Upper lobe of left lung (tissue), 6 donors: ENCODE data around the gene METTL15. TPM values are rescaled to one million over a fixed set of nuclear protein-coding genes. Genes with fewer than 3 reads are reported as not detected.

Experiments
- ATAC-seq, 2 donors: fragments of 200-7000 bp; cut with Tn5 transposase; one replicate each; pipeline ENCODE4 v1.9.1; 2022; ENCODE audit warnings: mild to moderate bottlenecking in 2 of 2, moderate library complexity in 2 of 2; ENCODE audit not compliant: low FRiP score in 2 of 2
- DNase-seq, 2 donors: peaks; one replicate each; pipeline ENCODE4 v3.0.0-alpha.2; 2019 to 2020
- H3K27ac ChIP-seq, 4 donors: fragments of 200-600 bp; sonication (generic); one replicate each; pipeline ENCODE4 v1.5.1; 2016 to 2019
- H3K27me3 ChIP-seq, 4 donors: fragments of 200-600 bp; sonication (generic); one replicate each; pipeline ENCODE4 v1.5.1; 2017 to 2019
- H3K36me3 ChIP-seq, 4 donors: fragments of 200-600 bp; sonication (generic); one replicate each; pipeline ENCODE4 v1.5.1; 2016 to 2019
- H3K4me1 ChIP-seq, 4 donors: fragments of 200-600 bp; sonication (generic); one replicate each; pipeline ENCODE4 v1.5.1; 2018 to 2019
- H3K4me3 ChIP-seq, 4 donors: fragments of 200-600 bp; sonication (generic); one replicate each; pipeline ENCODE4 v1.5.1; 2017 to 2019; ENCODE audit warnings: mild to moderate bottlenecking in 2 of 4, moderate library complexity in 1 of 4
- H3K9me3 ChIP-seq, 4 donors: fragments of 200-600 bp; sonication (generic); one replicate each; pipeline ENCODE4 v1.5.1; 2018 to 2019
- CTCF ChIP-seq, 6 experiments: fragments of 450-650 bp in 4 of 6; fragments of 200-600 bp in 2 of 6; sonication (generic) in 2 of 6; IDR thresholded peaks; one replicate each; pipeline ENCODE4 v1.5.1; 2016 to 2019; ENCODE audit warnings: antibody characterized with exemption in 6 of 6
- EP300 ChIP-seq, 4 donors: sonication (generic); formaldehyde crosslinking; IDR thresholded peaks; one replicate each; pipeline ENCODE4 v1.5.1; 2017; ENCODE audit warnings: antibody characterized with exemption in 4 of 4, control low read depth in 2 of 4
- POLR2A ChIP-seq, 4 donors: fragments of 450-650 bp; IDR thresholded peaks; one replicate each; pipeline ENCODE4 v1.5.1; 2016 to 2017; ENCODE audit warnings: antibody characterized with exemption in 4 of 4, mild to moderate bottlenecking in 2 of 4
- POLR2AphosphoS5 ChIP-seq, 2 donors: sonication (generic); formaldehyde crosslinking; IDR thresholded peaks; one replicate each; pipeline ENCODE4 v1.5.1; 2017; ENCODE audit warnings: antibody characterized with exemption in 2 of 2
- WGBS, 2 donors: methylation state at CpG; one replicate each; pipeline ENCODE4 v1.1.5; 2017 to 2018; 5-methylcytosine and 5-hydroxymethylcytosine counted together
- total RNA-seq, 6 donors: library from RNA; depleted of rRNA in 4 of 6; stranded (reverse); fragments of >200 nt in 4 of 6; gene quantifications; one replicate each; pipeline versions ENCODE4 v1.1.0 to v1.2.1, GENCODE V29; 2016 to 2021
- donor health status: DM: no; HTN: no; CAD: no; lungs with moderate emphysema.
- donor health status: DM: no; HTN: yes; CAD: no; lungs with severe emphysema.

METTL15 gene
- total RNA-seq, 6 donors from 2014 or later, result 3.0 to 24.1 (median 11.2) TPM

- Histone ChIP-seq H3K27me3 (no peaks in the 10 kb centered on the region), H3K9me3 (no peaks in the 10 kb centered on the region), H3K4me3 (no peak overlapping the region), H3K36me3 (no peaks in the 10 kb centered on the region), H3K4me1 (no peaks in the 10 kb centered on the region), H3K27ac (no peak overlapping the region)
- TF ChIP-seq POLR2A (IDR thresholded peaks at IDR 0.05) (no peak), POLR2AphosphoS5 (IDR thresholded peaks at IDR 0.05) (no peak), EP300 (IDR thresholded peaks at IDR 0.05) (no peak), CTCF (IDR thresholded peaks at IDR 0.05) (no peak)
- DNase-seq (no peak), ATAC-seq (no peak)
Measured at GRCh38 chr11:28228196-28228895, 120.2 kb downstream of the METTL15 start.

GRCh38 chr11:28231475-28231874 lies 123.3 kb downstream of the METTL15 start:
- ATAC-seq (no peak), DNase-seq (no peak)
- no peaks in the 10 kb centered on the region for H3K4me1 ChIP-seq
- no peak overlapping the region for H3K4me3 ChIP-seq
- no peak for TF ChIP-seq POLR2AphosphoS5 (IDR thresholded peaks at IDR 0.05)
- TF ChIP-seq EP300 (IDR thresholded peaks at IDR 0.05), result no peak
- TF ChIP-seq POLR2A (IDR thresholded peaks at IDR 0.05), result no peak
- TF ChIP-seq CTCF (IDR thresholded peaks at IDR 0.05), result no peak
- H3K36me3 ChIP-seq, result no peaks in the 10 kb centered on the region
- WGBS, 2 donors, result 86 to 96% methylated on average over 2 of the region's 2 CpGs
- H3K27ac ChIP-seq, result no peak overlapping the region
- H3K27me3 ChIP-seq, result no peaks in the 10 kb centered on the region
- no peaks in the 10 kb centered on the region for H3K9me3 ChIP-seq

- Histone ChIP-seq H3K4me3 (no peak overlapping the region), H3K36me3 (no peaks in the 10 kb centered on the region), H3K4me1 (no peaks in the 10 kb centered on the region), H3K27me3 (no peaks in the 10 kb centered on the region), H3K9me3 (no peaks in the 10 kb centered on the region), H3K27ac (no peak overlapping the region)
- no peak for DNase-seq
- no peak for ATAC-seq
- no peak for TF ChIP-seq EP300 (IDR thresholded peaks at IDR 0.05)
- no peak for TF ChIP-seq CTCF (IDR thresholded peaks at IDR 0.05)
- no peak for TF ChIP-seq POLR2AphosphoS5 (IDR thresholded peaks at IDR 0.05)
- no peak for TF ChIP-seq POLR2A (IDR thresholded peaks at IDR 0.05)
- WGBS, 2 donors, result 92% methylated on average over 4 of the region's 4 CpGs
Measured at GRCh38 chr11:28232649-28233048, 124.5 kb downstream of the METTL15 start.

GRCh38 chr11:28241760-28242159 lies 133.6 kb downstream of the METTL15 start:
- no peak overlapping the region for H3K27ac ChIP-seq
- TF ChIP-seq CTCF (IDR thresholded peaks at IDR 0.05) (no peak), POLR2A (IDR thresholded peaks at IDR 0.05) (no peak), POLR2AphosphoS5 (IDR thresholded peaks at IDR 0.05) (no peak), EP300 (IDR thresholded peaks at IDR 0.05) (no peak)
- no peak overlapping the region for H3K4me3 ChIP-seq
- ATAC-seq, result no peak
- DNase-seq, result no peak
- no peaks in the 10 kb centered on the region for H3K9me3 ChIP-seq
- no peaks in the 10 kb centered on the region for H3K4me1 ChIP-seq
- no peaks in the 10 kb centered on the region for H3K36me3 ChIP-seq
- no peaks in the 10 kb centered on the region for H3K27me3 ChIP-seq

- WGBS, 2 donors, result 82 to 90% methylated on average over 4 of the region's 4 CpGs
- no peaks in the 10 kb centered on the region for H3K27me3 ChIP-seq
- no peaks in the 10 kb centered on the region for H3K4me1 ChIP-seq
- ATAC-seq, result no peak
- H3K27ac ChIP-seq, result no peak overlapping the region
- DNase-seq, result no peak
- no peaks in the 10 kb centered on the region for H3K36me3 ChIP-seq
- no peaks in the 10 kb centered on the region for H3K9me3 ChIP-seq
- no peak for TF ChIP-seq EP300 (IDR thresholded peaks at IDR 0.05)
- TF ChIP-seq POLR2AphosphoS5 (IDR thresholded peaks at IDR 0.05), result no peak
- no peak for TF ChIP-seq CTCF (IDR thresholded peaks at IDR 0.05)
- TF ChIP-seq POLR2A (IDR thresholded peaks at IDR 0.05), result no peak
- H3K4me3 ChIP-seq, result no peak overlapping the region
Measured at GRCh38 chr11:28242596-28242995, 134.4 kb downstream of the METTL15 start.
